Omental fat pad (tissue), 4 donors: ENCODE results near the gene BPIFB2. TPM values are rescaled to one million over a fixed set of nuclear protein-coding genes. Genes with fewer than 3 reads are reported as not detected.

Experiments used
- ATAC-seq: fragments of 150-250 bp; one replicate; pipeline ENCODE4 v1.9.1; 2016; ENCODE audit warnings: mild to moderate bottlenecking, moderate library complexity; ENCODE audit not compliant: low FRiP score
- DNase-seq: peaks from one replicate; pipeline ENCODE4 v3.0.0-alpha.2; 2019; ENCODE audit warnings: low spot score
- total RNA-seq, 4 donors: library from RNA; depleted of rRNA; stranded (reverse); fragments of >200 nt; gene quantifications; one replicate each; pipeline ENCODE4 v1.1.0, GENCODE V29; 2016
- TF ChIP-seq, protein P1 (sequence below), 3 donors: fragments of 450-650 bp; IDR thresholded peaks; one replicate each; pipeline ENCODE4 v1.5.1; 2016 to 2017; ENCODE audit warnings: antibody characterized with exemption in 3 of 3, mild to moderate bottlenecking in 3 of 3, moderate library complexity in 2 of 3

The BPIFB2 gene
- total RNA-seq, 4 donors from 2014 or later = not detected

DNA sequence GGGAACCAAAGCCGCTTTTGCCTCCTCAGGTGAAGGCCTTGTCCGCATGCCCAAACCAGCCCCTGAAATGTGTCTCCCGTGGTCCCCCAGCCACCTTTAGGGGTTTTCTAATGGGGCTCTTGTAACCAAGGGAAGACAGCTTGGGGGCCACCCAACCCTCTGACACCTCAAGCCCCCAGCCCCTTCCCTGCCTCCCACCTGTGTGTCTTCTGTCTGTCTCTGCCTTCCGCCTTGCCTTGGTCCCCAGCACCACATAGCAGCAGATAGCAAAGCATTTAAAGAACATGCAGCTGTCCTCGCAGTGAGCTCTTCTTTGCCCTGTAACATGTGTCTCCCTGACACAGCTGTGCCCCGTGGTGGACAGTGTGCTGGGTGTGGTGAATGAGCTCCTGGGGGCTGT, 55.8 kb downstream of the BPIFB2 start:
- TF ChIP-seq, protein P1, sequence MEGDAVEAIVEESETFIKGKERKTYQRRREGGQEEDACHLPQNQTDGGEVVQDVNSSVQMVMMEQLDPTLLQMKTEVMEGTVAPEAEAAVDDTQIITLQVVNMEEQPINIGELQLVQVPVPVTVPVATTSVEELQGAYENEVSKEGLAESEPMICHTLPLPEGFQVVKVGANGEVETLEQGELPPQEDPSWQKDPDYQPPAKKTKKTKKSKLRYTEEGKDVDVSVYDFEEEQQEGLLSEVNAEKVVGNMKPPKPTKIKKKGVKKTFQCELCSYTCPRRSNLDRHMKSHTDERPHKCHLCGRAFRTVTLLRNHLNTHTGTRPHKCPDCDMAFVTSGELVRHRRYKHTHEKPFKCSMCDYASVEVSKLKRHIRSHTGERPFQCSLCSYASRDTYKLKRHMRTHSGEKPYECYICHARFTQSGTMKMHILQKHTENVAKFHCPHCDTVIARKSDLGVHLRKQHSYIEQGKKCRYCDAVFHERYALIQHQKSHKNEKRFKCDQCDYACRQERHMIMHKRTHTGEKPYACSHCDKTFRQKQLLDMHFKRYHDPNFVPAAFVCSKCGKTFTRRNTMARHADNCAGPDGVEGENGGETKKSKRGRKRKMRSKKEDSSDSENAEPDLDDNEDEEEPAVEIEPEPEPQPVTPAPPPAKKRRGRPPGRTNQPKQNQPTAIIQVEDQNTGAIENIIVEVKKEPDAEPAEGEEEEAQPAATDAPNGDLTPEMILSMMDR (IDR thresholded peaks at IDR 0.05) = no peak
- ATAC-seq (no peak), DNase-seq (no peak)

DNA sequence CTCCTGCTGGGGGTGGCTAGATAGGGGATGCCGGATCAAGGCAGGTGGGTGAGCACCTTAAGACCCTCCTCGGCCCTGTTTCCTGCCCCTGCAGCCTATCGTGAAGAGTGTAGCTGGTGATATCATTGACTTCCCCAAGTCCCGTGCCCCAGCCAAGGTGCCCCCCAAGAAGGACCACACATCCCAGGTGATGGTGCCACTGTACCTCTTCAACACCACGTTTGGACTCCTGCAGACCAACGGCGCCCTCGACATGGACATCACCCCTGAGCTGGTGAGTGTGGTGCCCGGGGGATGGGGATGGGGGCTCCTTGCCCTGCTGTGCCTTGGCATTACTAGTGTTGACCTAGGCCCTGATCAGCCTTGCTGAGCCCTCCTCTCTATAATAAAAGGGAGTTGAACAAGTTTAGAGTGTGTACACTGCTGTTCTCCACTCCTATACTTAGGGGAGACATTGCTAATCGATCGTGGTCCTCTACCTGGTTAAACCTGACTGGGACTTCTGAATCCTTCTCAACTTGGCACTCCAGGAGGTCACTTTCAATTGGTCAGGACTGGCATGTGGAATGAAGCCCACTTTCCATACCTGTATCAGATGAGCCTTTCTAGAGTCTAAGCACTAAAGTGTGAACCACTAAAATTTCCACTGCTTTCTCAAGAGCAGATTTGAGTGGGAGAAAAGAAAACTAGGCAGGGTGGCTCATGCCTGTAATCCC, 57.2 kb downstream of the BPIFB2 start:
- ATAC-seq = no peak
- DNase-seq = no peak
- TF ChIP-seq, protein P1 (IDR thresholded peaks at IDR 0.05) = no peak

DNA sequence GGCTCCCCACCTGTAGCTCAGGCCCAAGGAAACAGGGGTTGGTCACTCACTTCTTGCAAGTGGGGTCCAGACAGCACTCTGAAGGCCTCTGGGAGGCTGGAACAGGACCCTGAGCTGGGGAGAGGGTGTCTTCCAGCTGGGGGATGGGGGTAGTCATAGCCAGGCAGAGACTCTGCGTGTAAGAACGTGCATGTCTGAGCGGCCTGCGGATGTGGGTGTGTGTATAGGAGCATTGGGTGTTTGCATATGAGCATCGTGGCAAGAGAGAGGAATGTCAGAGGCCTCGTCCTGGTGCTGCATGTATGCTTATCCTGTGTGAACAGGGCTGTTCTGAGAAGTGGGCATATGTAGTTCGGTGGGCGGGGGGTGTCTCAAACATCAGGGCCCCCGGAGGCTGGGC, 58.3 kb downstream of the BPIFB2 start:
- TF ChIP-seq, protein P1 (IDR thresholded peaks at IDR 0.05) = no peak
- DNase-seq = no peak
- ATAC-seq = no peak

DNA sequence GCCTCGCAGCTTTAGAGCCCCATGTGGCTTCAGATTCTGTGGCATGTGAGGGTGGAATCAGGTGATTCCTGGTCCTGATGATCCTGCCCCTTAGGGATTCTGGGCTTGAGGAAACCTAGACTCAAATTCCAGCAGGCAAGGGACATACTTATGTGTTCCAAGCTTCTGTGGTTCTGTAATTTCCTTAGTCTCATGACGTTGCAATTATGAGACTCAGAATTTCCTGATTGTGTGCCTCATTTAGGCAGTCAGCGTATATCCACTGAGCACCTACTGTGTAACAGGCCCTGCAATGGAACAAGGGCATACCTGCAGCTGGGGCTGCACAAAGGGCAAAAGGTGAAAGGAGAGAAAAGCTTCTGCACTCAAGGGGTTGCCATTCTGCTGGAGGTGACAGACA, 60.3 kb downstream of the BPIFB2 start:
- no peak for ATAC-seq
- TF ChIP-seq, protein P1 (IDR thresholded peaks at IDR 0.05) = no peak
- DNase-seq = no peak

DNA sequence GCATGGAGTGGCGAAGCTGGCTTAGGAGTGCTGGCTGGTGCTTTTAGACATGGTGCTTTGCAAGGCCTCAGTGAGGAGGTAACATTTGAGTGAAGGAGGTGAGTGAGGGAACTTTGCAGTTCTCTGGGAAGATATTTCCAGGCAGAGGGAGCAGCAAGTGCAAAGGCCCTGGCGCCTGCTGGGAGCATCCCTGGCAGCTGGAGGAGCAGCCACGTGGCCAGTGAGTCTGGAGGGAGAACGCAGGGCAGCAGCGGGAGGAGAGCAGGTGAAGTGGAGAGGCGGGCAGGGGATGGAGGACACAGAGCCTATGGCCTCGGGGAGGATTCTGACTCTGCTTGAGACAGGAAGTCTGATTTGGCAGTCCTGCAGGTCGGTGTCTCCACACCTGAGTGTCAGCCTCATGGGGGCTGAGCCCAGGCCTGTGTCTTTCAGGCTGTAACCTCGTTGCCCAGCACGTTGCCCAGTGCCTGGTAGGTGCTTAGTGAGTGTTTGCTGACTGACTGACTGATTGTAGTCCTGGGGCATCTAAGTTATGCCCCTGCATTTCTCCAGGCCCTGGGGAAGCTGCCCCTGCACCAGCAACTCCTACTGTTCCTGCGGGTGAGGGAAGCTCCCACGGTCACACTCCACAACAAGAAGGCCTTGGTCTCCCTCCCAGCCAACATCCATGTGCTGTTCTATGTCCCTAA, 60.9 kb downstream of the BPIFB2 start:
- no peak for ATAC-seq
- TF ChIP-seq, protein P1 (IDR thresholded peaks at IDR 0.05) = no peak
- no peak for DNase-seq

DNA sequence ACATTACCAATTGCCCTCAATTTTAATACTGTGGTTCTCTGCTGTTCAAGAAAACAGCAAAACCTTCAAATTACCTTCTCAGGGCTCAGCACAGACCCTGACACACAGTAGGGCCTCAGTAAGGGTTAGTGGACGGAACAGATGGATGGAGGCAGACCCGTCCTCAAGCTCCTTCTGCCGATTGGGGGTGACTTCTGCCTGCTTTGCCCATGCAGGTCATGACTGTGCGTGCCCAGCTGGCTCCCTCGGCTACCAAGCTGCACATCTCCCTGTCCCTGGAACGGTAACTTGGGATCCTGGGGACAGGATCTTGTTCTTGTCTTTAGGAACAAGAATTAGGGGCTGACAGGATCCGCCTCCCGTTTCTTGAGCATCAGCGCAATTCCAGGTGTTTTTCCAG, 62.2 kb downstream of the BPIFB2 start:
- no peak for DNase-seq
- TF ChIP-seq, protein P1 (IDR thresholded peaks at IDR 0.05) = no peak
- ATAC-seq = no peak
